Measurements from ENCODE around the gene MOCOS.

Gene MOCOS

GRCh38 chr18:36302676-36303075 lies 115.4 kb downstream of the MOCOS start:
- H3K4me2 ChIP-seq (ENCODE audit: low read length) = no peak overlapping the region
- no peaks in the 10 kb centered on the region for H3K79me2 ChIP-seq (ENCODE audit: control insufficient read depth, low read length)
- H3K27me3 ChIP-seq (ENCODE audit: control insufficient read depth, low read length) = peaks cover 28% of the 10 kb centered on the region

GRCh38 chr18:36303211-36303844 lies 116.0 kb downstream of the MOCOS start:
- Histone ChIP-seq H3K4me3 (ENCODE audit: low read length) (no peak overlapping the region), H3K79me2 (ENCODE audit: control insufficient read depth, low read length) (no peaks in the 10 kb centered on the region), H3F3A (ENCODE audit: control insufficient read depth, insufficient read depth) (no peaks in the 10 kb centered on the region), H3K4me1 (ENCODE audit: control insufficient read depth, low read length) (no peaks in the 10 kb centered on the region), H3K27me3 (ENCODE audit: control insufficient read depth, low read length) (peaks cover 25% of the 10 kb centered on the region), H3K36me3 (ENCODE audit: control insufficient read depth, low read length) (no peaks in the 10 kb centered on the region), H3K27ac (ENCODE audit: low read depth, low read length) (no peak overlapping the region), H3K9me3 (ENCODE audit: control insufficient read depth, insufficient read depth, low read length) (no peaks in the 10 kb centered on the region), H4K20me1 (ENCODE audit: control insufficient read depth, insufficient read depth, low read depth, low read length) (no peaks in the 10 kb centered on the region), H3K9me2 (replicated peaks; ENCODE audit: control insufficient read depth, low read length) (no peaks in the 10 kb centered on the region), H3K4me2 (ENCODE audit: low read length) (no peak overlapping the region)
- TF ChIP-seq EZH2phosphoT487 (IDR thresholded peaks at IDR 0.05; ENCODE audit: borderline replicate concordance, low read length) = no peak
- no peak for TF ChIP-seq CTCF (IDR thresholded peaks at IDR 0.05; ENCODE audit: low read depth, low read length, poor library complexity, severe bottlenecking)

More at GRCh38 chr18:36302676-36303075, 115.4 kb downstream of the MOCOS start:
- Histone ChIP-seq H3F3A (ENCODE audit: control insufficient read depth, insufficient read depth) (no peaks in the 10 kb centered on the region), H3K27ac (ENCODE audit: low read depth, low read length) (no peak overlapping the region), H3K9me3 (ENCODE audit: control insufficient read depth, insufficient read depth, low read length) (no peaks in the 10 kb centered on the region), H4K20me1 (ENCODE audit: control insufficient read depth, insufficient read depth, low read depth, low read length) (no peaks in the 10 kb centered on the region), H3K4me3 (ENCODE audit: low read length) (no peak overlapping the region), H3K9me2 (replicated peaks; ENCODE audit: control insufficient read depth, low read length) (no peaks in the 10 kb centered on the region), H3K4me1 (ENCODE audit: control insufficient read depth, low read length) (no peaks in the 10 kb centered on the region), H3K36me3 (ENCODE audit: control insufficient read depth, low read length) (no peaks in the 10 kb centered on the region)
- TF ChIP-seq EZH2phosphoT487 (IDR thresholded peaks at IDR 0.05; ENCODE audit: borderline replicate concordance, low read length) (no peak), CTCF (IDR thresholded peaks at IDR 0.05; ENCODE audit: low read depth, low read length, poor library complexity, severe bottlenecking) (no peak)

- H3K4me2 ChIP-seq (ENCODE audit: low read length) = no peak overlapping the region
- TF ChIP-seq EZH2phosphoT487 (IDR thresholded peaks at IDR 0.05; ENCODE audit: borderline replicate concordance, low read length) (no peak), CTCF (IDR thresholded peaks at IDR 0.05; ENCODE audit: low read depth, low read length, poor library complexity, severe bottlenecking) (no peak)
- no peaks in the 10 kb centered on the region for H3K4me1 ChIP-seq (ENCODE audit: control insufficient read depth, low read length)
- no peak overlapping the region for H3K27ac ChIP-seq (ENCODE audit: low read depth, low read length)
- no peaks in the 10 kb centered on the region for H3K9me3 ChIP-seq (ENCODE audit: control insufficient read depth, insufficient read depth, low read length)
- H4K20me1 ChIP-seq (ENCODE audit: control insufficient read depth, insufficient read depth, low read depth, low read length) = no peaks in the 10 kb centered on the region
- no peaks in the 10 kb centered on the region for H3K79me2 ChIP-seq (ENCODE audit: control insufficient read depth, low read length)
- H3K4me3 ChIP-seq (ENCODE audit: low read length) = no peak overlapping the region
- peaks cover 18% of the 10 kb centered on the region for H3K27me3 ChIP-seq (ENCODE audit: control insufficient read depth, low read length)
- H3K36me3 ChIP-seq (ENCODE audit: control insufficient read depth, low read length) = no peaks in the 10 kb centered on the region
- H3F3A ChIP-seq (ENCODE audit: control insufficient read depth, insufficient read depth) = no peaks in the 10 kb centered on the region
- no peaks in the 10 kb centered on the region for H3K9me2 ChIP-seq (replicated peaks; ENCODE audit: control insufficient read depth, low read length)
These were observed 117.4 kb downstream of the MOCOS start for GRCh38 chr18:36304723-36305122.
